Raji (cell line): ENCODE measurements around the gene BMP2.

Source experiments
- POLR2A ChIP-seq: IDR thresholded peaks from 2 replicates; pipeline ENCODE4 v1.6.1; 2011; ENCODE audit warnings: low read depth, low read length, control low read depth; ENCODE audit not compliant: insufficient read depth

The BMP2 gene

DNA sequence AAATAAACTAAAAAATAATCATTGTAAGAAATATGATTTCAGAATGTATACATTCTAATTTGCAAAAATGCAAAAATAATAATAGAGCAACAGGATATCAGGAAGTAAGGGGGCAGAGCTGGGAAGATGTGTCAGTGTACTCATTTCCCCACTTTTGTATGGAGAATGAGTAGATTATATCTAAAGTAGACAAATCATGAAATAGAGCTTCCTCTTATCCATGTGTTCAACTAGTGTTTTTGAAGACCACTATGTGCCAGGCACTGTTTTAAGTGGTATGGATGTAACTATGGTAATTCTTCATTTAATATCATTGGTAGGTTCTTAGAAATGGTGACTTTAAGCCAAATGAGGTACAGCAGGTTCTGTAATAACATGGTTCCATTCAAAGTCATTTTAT, 17.0 kb upstream of the BMP2 start:
- TF ChIP-seq POLR2A, result no peak

DNA sequence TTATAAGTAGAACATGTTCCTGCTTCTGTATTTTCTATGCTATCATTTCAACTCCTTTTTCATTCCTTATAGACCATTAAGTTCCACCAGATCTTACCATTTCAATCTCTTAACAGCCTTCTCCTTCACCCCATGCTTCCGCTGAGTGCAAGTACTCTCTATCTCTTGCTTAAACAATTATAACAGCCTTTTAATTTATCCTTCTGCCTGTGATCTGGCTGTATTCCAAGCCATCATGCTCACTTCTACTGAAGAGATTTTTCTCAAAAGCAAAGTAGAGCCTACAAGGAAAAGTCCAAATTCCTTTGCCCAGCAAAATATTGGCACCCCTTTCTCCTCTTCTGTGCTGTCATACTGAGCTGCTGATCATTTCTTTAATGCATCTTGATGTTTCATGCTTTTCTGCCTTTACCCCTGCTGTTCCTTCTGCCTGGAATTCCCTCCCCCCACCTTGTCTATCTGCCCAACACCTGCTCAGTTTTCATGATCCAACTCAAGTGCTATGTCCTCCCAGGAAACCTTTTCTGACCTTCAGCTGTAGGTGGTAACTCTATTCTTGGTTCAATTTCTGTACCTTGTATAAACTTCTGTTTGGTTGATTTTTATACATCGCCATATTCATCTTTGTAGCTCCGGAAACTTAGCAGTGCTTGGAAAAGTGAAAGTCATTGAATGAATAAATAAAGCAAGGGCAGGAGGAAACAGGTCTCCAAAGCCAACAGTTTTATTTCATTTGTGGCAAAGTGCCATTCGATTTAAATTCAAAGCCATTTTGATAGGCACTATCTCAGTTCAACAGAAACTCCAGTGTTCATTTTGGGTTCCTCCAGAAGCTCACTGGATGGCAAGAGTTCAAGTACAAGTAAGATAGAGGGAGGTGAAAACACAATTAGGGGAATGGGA, 10.5 kb upstream of the BMP2 start:
- no peak for TF ChIP-seq POLR2A

DNA sequence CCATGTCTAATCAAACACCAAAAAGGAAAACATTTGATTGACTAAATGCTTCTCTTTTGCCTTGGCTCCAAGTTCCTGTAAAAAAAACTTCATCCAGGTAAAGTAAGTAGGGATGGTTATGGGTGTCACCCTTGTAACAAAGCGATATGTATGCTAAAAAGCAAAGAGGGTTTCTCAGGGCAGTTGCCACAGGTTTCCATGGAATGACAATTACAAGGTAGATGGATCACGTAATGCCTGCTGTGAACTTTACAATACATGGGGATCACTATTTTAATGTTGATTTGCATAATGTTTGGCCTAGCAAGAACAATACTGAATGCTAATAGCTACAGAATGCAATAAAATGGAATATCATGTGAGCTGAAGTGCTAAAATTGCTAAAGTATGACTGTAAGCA, 2.9 kb upstream of the BMP2 start:
- no peak for TF ChIP-seq POLR2A

DNA sequence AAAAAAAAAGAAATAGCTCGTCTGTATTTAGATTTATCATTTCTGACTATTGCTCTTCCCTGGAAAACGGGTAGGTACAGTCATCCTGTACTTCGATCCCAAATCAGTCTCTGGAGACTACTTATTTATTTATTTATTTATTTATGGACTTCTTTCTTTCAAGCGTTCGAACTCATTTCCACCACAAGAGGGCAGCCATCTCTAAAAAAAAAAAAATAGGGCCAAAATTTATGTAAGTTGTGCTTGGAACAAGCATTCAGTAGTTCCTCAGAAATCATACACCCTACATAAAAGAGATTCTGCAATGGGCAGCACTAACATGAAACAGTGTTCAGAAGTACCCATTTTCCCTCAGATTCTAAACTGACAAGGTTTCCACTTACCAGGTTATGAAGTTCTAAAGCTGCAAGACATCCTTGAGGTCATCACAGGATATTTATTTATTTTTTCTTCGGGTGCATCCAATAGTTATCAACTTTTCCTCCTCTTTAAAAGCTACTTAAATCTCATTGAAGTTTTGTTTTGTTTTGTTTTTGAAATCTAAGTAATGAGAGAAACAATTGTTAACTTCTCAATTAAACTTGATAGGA, 1.9 kb upstream of the BMP2 start:
- no peak for TF ChIP-seq POLR2A

DNA sequence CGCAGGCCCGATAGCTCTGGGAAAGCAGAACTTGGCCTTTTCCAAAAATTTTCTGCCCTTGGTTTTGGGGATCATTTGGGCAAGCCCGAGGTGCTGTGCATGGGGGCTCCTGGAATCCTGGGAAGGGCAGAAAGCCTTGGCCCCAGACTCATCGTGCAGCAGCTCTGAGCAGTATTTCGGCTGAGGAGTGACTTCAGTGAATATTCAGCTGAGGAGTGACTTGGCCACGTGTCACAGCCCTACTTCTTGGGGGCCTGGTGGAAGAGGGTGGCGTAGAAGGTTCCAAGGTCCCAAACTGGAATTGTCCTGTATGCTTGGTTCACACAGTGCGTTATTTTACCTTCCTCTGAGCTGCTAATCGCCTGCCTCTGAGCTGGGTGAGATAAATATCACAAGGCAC, 1.1 kb upstream of the BMP2 start:
- TF ChIP-seq POLR2A, result no peak

DNA sequence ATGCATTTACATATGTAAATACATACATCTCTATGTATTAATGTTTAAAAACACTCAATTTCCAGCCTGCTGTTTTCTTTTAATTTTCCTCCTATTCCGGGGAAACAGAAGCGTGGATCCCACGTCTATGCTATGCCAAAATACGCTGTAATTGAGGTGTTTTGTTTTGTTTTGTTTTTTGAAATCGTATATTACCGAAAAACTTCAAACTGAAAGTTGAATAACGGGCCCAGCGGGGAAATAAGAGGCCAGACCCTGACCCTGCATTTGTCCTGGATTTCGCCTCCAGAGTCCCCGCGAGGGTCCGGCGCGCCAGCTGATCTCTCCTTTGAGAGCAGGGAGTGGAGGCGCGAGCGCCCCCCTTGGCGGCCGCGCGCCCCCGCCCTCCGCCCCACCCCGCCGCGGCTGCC, 355 bp upstream of the BMP2 start:
- TF ChIP-seq POLR2A, result no peak

DNA sequence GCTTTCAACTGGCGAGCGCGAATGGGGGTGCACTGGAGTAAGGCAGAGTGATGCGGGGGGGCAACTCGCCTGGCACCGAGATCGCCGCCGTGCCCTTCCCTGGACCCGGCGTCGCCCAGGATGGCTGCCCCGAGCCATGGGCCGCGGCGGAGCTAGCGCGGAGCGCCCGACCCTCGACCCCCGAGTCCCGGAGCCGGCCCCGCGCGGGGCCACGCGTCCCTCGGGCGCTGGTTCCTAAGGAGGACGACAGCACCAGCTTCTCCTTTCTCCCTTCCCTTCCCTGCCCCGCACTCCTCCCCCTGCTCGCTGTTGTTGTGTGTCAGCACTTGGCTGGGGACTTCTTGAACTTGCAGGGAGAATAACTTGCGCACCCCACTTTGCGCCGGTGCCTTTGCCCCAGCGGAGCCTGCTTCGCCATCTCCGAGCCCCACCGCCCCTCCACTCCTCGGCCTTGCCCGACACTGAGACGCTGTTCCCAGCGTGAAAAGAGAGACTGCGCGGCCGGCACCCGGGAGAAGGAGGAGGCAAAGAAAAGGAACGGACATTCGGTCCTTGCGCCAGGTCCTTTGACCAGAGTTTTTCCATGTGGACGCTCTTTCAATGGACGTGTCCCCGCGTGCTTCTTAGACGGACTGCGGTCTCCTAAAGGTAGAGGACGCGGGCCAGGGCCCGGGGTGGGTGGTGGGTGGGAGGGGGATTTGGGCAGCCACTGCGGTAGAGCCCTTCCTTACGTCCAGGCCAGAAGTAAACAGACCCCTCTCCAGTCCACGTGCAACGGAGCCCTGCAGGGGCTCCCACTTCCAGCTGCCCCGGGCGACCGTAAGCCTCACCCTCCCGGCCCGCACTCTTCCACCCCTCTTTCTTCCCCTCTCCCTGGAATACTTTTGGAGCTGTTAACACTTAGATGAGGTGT, 998 bp downstream of the BMP2 start:
- TF ChIP-seq POLR2A, result no peak

DNA sequence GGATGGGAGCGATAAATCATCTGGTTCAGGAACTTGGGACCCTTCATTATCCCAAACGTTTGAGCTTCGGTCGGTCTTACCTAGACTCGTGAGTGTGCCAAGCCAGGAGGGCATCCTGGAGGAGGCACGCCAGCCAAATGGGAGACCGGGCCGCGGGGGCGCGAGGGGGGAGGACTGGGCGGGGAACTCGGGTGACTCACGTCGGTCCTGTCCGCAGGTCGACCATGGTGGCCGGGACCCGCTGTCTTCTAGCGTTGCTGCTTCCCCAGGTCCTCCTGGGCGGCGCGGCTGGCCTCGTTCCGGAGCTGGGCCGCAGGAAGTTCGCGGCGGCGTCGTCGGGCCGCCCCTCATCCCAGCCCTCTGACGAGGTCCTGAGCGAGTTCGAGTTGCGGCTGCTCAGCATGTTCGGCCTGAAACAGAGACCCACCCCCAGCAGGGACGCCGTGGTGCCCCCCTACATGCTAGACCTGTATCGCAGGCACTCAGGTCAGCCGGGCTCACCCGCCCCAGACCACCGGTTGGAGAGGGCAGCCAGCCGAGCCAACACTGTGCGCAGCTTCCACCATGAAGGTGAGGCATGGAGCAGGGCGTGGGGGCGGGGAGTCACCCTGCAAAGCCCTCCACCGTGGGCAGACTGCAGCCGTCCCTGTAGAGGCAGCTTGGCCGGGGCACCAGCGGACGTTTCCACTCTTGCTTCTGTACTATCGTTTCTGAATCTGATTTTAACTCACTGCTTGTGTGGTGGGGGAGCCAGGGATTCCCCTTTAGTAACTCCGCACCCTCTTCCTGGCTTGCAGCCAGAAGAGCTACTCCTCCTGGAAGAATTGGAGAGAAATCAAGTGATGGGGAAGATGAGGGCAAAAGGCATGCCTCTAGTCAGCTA, 2.7 kb downstream of the BMP2 start:
- no peak for TF ChIP-seq POLR2A

DNA sequence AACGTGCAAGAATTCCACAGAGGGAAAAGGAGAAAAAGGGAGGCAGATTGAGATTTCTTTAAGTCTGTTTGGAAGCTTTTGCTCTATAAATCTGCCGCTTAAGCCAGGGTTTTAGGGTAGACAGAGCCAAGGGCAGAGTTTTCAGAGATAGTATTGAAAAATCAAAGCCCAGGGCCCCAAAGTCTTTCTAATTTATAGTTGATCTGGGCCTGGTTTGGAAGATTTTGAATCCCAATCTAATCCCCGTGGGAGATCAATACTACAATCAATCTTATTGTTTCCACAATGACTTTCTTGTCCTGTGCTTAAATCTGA, 3.3 kb downstream of the BMP2 start:
- no peak for TF ChIP-seq POLR2A

DNA sequence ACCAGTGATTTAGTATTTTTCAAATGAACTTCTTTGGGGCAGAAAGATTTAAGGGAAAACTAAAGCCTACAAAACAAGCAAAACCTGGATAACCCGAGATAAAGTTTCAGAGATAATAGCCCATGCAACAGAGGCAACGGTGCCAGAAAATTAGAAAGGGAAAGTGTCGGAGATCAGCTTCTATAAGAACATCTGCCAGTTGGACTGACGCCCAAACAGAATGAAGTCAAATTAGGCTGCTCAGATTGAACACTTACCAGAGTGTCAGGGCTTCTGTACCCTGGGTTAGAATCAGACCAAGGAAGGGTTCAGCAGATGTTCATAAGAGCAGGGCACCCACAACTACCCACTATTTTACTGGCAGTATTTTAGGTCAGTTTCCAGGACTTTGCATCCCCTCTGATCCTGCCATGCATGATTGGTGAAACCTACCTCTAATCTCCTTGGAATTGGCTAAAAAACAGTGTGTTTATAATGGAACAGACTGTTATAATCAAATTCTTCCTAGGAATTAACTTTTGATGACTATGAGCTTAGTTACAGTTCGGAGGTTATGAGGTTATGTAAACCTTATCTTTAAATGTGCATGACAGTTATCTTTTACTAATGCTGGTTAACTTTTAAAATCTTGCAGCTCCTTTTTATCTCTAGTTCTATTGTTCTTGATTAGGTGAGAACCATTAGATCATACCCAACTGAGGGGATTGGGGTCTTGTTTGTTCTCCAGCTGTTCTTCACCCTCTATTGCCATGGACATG, 13.1 kb downstream of the BMP2 start:
- no peak for TF ChIP-seq POLR2A

DNA sequence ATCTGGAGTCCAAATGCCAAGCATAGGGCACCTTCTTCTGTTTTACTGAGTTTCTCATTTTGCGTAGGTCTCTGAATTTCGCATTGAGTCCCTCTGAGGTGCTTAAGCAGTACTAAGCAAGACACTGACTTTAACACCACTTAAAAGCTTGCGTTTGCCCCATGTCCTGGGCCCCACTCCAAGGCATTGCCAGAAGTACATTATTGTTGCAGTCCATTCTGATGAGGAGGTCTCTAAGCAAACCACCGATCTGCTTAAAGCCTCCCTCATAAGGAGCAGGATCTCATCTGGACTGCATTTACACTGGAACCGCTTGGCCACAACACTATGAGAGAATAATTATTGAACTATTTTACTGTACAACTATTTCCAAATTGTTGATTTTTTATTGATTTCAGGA, 16.3 kb downstream of the BMP2 start:
- no peak for TF ChIP-seq POLR2A

DNA sequence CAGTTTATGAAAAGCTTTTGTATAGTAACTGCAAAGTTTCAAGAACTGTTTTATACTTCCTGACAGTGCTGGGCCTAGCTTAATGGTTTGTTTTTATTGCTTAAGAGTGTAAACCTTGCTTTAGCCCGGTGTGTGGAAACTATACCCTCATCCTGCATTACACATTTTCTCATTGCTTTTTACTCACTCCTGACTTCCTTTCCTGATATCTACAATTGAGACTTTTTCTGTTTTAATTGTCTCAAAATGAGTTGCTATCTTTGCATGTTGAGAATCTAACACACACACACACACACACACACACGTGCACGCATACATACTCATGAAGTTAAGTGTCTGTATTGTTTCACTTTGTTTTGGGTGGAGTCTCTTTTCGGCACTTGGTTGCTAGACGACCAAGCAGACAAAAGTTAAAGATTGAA, 16.7 kb downstream of the BMP2 start:
- no peak for TF ChIP-seq POLR2A

DNA sequence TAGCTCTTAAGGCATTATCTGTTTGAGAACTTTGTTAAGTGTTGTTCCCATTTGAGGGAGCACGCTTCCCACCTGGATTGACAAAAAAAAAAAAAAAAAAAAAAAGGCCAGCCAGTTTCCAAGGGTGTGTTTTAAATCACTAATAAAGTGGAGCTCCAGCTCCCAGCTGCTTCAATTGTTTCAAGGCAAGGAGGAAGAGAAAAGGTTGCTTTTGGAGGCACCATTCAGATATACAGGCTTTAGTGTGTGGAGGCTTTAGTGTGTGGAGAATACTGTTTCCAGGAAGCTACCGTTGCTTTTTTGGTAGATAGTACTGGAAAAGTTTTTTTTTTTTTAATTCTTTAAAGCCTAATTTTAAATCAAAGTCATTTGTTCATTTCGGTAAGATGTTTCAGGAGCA, 17.3 kb downstream of the BMP2 start:
- TF ChIP-seq POLR2A, result no peak

DNA sequence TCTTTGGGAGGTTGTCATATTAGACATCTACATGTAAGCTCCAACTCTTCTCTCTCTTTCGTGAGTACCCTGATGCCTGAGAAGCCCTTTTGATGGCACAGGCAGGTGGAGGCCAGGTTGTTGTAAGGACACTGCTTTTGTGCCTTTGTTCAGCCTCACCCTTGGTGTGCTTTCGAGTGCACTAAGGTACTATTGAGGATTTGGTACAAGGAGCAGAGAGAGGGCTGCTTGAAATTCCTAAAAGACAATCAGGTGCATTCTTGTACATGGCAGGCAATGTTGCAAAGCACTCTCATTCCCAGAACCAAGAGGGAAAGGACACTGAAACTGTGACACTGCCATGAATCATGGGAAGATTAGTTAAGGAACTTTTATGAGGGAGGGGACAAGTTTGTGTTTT, 19.1 kb downstream of the BMP2 start:
- no peak for TF ChIP-seq POLR2A

DNA sequence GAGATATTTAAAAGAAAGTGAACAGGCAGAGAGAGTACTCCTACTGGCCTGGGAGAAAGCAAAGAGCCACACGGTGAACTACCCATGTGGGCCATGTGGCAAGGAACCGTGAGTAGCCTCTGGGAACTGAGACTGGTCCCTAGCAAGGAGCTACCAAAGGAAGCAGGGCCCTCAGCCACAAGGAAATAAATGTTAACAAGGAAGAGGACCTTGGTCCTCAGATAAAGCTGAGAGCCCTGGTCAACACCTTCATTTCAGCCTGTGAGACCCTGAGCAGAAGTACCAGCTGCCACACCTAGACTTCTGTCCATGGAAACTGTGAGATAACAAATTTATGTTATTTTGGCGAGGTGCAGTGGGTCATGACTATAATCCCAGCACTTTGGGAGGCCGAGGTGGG, 25.3 kb downstream of the BMP2 start:
- TF ChIP-seq POLR2A, result no peak

DNA sequence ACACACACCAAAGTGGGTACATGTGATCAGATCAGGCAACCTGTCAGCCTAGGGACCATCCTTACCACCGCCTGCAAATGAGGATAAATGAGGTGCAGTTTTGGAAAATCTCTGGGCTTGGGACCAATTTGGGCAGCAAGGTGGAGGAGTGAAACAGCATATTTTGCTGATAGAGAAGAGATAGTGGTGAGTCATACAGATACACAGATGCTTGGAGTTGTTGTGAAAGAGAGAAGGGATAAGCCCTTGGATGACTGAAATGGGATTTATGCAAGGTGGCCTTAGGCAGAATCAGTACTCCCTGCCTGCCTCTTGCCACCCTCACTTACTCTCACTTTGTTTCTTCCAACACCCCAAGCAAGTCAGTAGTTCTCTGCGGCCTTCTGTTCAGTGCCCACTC, 34.7 kb downstream of the BMP2 start:
- TF ChIP-seq POLR2A, result no peak
